ENCODE data around the gene IQSEC1.

Gene IQSEC1

DNA sequence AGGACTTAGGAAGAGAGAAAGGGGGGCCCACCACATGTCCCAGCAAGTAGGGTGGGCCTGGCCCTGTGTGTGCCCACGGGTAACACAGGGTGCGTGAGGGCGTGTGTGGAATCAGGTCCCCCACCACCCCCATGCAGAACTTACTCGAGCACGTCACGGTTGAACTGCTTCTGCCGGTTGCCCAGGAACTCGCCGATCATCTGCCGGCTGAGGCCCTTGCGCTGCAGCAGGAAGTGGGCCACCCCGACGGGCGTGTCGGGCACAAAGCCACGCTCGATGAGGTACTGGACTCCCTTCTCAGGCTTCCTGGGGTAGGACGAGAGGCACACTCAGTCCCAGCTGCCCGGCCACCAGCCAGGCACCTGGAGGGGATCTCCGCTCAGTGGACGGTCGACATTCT lies 148.8 kb downstream of the IQSEC1 start:
- no peak for TF ChIP-seq CTCF (IDR thresholded peaks at IDR 0.05; ENCODE audit: insufficient read depth, low read depth, low read length, missing control alignments)
- no peak overlapping the region for H3K4me3 ChIP-seq (ENCODE audit: low read depth, low read length)
- no peak for DNase-seq (ENCODE audit: low read depth)

DNA sequence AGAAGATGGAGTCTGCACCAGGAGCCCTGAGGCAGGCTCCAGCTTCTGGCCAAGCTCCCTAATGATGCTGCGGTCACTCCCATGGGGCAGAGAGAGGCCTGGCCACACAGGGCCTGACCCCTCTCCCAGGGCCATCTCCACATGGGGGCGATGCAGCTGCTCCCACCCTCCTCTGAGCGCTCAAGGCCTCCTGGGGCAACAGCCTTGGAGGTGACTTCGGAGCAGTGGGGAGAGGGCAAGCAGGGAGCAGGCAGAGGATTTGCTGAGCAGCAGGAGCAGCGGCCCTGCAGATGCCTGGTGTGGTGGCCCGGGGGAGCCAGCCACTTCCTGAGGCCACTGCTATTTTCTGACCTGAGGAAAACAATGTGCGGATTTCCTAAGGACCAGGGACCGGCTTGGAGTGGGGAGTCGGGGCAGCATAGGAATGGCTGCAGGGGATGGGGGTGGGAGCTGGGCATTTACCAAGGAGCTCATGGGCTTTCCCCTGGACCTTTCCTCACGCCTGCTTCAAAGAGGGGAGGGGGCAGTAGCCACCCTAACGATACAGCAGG lies 150.3 kb downstream of the IQSEC1 start:
- H3K4me3 ChIP-seq (ENCODE audit: low read depth, low read length): no peak overlapping the region
- no peak for DNase-seq (ENCODE audit: low read depth)
- no peak for TF ChIP-seq CTCF (IDR thresholded peaks at IDR 0.05; ENCODE audit: insufficient read depth, low read depth, low read length, missing control alignments)

DNA sequence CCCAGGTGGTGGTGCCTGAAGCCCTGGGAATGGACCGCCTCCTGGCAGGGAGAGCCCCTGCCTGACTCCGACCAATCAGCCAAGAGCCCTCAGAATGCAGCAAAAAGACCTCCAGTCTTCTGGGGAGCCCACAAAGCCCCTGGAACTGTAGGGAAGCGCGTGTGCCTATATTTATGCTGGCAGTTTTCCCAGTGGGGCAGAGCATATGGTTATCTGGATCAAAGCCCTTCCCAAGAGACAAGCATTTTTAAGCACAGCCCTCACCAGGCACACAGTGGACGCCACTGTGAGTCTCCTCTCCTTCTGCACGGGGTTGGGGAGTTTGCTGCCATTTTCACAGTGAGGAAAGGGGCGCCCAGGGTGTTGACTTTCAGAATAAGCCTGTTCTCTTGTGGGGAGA lies 150.9 kb downstream of the IQSEC1 start:
- no peak for DNase-seq (ENCODE audit: low read depth)
- no peak overlapping the region for H3K4me3 ChIP-seq (ENCODE audit: low read depth, low read length)
- TF ChIP-seq CTCF (IDR thresholded peaks at IDR 0.05; ENCODE audit: insufficient read depth, low read depth, low read length, missing control alignments): no peak

DNA sequence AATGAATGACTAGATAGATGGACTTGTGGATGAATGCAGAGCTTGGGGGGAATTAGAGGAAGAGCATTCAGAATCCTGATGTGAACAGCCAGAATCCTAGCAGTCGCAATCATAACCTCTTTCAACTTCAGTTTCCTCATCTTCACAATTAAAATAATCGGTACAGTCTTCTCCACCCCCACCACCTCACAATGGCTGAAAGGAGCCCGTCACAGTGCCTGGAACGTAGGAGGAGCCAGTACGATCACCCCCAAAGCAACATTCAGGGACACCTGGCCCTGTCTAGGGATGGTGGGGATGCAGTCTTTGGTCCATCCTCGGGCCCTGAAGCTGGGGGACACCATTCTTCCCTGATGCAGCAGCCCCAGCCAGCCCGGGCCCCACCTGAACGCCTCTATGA lies 151.5 kb downstream of the IQSEC1 start:
- H3K4me3 ChIP-seq (ENCODE audit: low read depth, low read length): no peak overlapping the region
- no peak for DNase-seq (ENCODE audit: low read depth)

GRCh38 chr3:12920967-12921366 lies 152.3 kb downstream of the IQSEC1 start:
- TF ChIP-seq CTCF (IDR thresholded peaks at IDR 0.05; ENCODE audit: insufficient read depth, low read depth, low read length, missing control alignments): no peak
- H3K4me3 ChIP-seq (ENCODE audit: low read depth, low read length): no peak overlapping the region

More for the DNA sequence above, 151.5 kb downstream of the IQSEC1 start:
- TF ChIP-seq CTCF (IDR thresholded peaks at IDR 0.05; ENCODE audit: insufficient read depth, low read depth, low read length, missing control alignments): no peak

DNA sequence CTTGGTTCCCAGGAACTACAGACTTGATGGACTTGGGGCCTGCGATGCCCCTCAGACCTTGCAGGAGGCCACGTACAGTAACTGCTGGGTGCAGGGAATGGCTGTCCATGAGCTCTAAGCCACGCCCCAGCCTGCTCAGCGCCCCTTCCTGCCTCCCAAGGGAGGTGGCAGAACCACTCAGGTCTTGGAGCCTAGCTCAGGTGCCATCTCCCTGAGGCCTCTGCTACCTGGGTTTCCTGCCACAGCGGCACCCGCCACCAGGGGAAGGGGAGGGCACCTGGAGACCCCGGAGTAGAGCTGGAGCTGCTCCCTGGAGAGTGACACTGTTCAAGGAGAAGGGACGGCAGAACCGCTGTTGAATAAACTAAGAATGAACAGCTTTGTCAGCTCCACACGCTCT lies 154.0 kb downstream of the IQSEC1 start:
- H3K4me3 ChIP-seq (ENCODE audit: low read depth, low read length): no peak overlapping the region
- no peak for DNase-seq (ENCODE audit: low read depth)
- no peak for TF ChIP-seq CTCF (IDR thresholded peaks at IDR 0.05; ENCODE audit: insufficient read depth, low read depth, low read length, missing control alignments)

More at GRCh38 chr3:12920967-12921366, 152.3 kb downstream of the IQSEC1 start:
- no peak for DNase-seq (ENCODE audit: low read depth)

- H3K4me3 ChIP-seq (ENCODE audit: low read depth, low read length): no peak overlapping the region
- no peak for TF ChIP-seq CTCF (IDR thresholded peaks at IDR 0.05; ENCODE audit: insufficient read depth, low read depth, low read length, missing control alignments)
- no peak for DNase-seq (ENCODE audit: low read depth)
These were observed 155.0 kb downstream of the IQSEC1 start for GRCh38 chr3:12918231-12918630.

Data from GM12865 (cell line).